Measurements from ENCODE around the gene POU2F3.

Gene POU2F3

DNA sequence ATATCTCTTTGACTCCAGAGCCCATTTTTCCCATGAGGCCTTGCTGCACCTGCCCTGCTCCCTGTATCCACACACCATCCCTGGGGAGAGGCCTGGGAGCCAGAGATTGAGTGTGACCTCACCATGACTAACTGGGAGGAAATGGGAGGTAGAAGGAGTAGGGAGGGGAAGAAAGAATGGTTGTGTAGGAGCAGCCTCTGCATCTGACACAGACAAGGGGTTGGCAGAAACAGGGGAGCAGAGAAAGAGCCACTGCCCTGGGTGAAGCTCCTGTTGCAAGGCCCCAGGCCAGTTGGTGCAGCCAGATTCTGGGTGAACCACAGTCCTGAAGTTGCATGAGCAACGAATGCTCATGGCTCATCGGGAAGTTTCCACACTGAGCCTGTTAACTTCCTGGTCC is 32.4 kb downstream of the POU2F3 start:
- TF ChIP-seq NFIC (IDR thresholded peaks at IDR 0.05) (no peak), TCF12 (IDR thresholded peaks at IDR 0.05; ENCODE audit: low read depth) (no peak), FOXM1 (IDR thresholded peaks at IDR 0.05; ENCODE audit: borderline replicate concordance, low read depth) (no peak), TAF1 (IDR thresholded peaks at IDR 0.05; ENCODE audit: low read depth) (no peak), ZBTB7A (IDR thresholded peaks at IDR 0.05; ENCODE audit: low read depth) (no peak), TEAD4 (IDR thresholded peaks at IDR 0.05) (no peak), EP300 (IDR thresholded peaks at IDR 0.05; ENCODE audit: borderline replicate concordance) (no peak), CREB1 (IDR thresholded peaks at IDR 0.05; ENCODE audit: low read depth) (no peak), CEBPB (IDR thresholded peaks at IDR 0.05) (no peak), RAD21 (IDR thresholded peaks at IDR 0.05; ENCODE audit: low read depth) (no peak), YY1 (IDR thresholded peaks at IDR 0.05; ENCODE audit: low read depth) (no peak), EGR1 (IDR thresholded peaks at IDR 0.05) (no peak)
- TF ChIP-seq, protein P1, sequence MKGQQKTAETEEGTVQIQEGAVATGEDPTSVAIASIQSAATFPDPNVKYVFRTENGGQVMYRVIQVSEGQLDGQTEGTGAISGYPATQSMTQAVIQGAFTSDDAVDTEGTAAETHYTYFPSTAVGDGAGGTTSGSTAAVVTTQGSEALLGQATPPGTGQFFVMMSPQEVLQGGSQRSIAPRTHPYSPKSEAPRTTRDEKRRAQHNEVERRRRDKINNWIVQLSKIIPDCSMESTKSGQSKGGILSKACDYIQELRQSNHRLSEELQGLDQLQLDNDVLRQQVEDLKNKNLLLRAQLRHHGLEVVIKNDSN (IDR thresholded peaks at IDR 0.05), result no peak
- TF ChIP-seq, protein P2, sequence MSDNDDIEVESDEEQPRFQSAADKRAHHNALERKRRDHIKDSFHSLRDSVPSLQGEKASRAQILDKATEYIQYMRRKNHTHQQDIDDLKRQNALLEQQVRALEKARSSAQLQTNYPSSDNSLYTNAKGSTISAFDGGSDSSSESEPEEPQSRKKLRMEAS (IDR thresholded peaks at IDR 0.05), result no peak
- TF ChIP-seq, protein P3, sequence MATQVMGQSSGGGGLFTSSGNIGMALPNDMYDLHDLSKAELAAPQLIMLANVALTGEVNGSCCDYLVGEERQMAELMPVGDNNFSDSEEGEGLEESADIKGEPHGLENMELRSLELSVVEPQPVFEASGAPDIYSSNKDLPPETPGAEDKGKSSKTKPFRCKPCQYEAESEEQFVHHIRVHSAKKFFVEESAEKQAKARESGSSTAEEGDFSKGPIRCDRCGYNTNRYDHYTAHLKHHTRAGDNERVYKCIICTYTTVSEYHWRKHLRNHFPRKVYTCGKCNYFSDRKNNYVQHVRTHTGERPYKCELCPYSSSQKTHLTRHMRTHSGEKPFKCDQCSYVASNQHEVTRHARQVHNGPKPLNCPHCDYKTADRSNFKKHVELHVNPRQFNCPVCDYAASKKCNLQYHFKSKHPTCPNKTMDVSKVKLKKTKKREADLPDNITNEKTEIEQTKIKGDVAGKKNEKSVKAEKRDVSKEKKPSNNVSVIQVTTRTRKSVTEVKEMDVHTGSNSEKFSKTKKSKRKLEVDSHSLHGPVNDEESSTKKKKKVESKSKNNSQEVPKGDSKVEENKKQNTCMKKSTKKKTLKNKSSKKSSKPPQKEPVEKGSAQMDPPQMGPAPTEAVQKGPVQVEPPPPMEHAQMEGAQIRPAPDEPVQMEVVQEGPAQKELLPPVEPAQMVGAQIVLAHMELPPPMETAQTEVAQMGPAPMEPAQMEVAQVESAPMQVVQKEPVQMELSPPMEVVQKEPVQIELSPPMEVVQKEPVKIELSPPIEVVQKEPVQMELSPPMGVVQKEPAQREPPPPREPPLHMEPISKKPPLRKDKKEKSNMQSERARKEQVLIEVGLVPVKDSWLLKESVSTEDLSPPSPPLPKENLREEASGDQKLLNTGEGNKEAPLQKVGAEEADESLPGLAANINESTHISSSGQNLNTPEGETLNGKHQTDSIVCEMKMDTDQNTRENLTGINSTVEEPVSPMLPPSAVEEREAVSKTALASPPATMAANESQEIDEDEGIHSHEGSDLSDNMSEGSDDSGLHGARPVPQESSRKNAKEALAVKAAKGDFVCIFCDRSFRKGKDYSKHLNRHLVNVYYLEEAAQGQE (IDR thresholded peaks at IDR 0.05; ENCODE audit: low read depth), result no peak

DNA sequence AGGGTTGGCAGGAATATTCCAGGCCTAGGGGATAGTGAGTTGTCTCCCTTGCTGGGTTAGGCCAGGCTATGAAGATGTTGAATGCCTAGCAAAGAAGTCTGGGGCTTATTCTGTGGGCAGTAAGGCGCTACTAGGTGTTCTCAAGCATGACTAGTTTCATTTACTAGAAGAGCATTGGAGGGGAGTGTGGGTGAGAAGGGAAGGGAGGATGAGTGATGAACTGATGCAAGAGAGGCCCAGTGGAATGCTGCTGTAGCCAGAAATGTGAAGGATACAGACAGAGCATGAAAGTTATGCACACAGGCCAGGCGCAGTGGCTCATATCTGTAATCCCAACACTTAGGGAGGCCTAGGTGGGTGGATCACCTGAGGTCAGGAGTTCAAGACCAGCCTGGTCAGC is 33.5 kb downstream of the POU2F3 start:
- TF ChIP-seq, protein P1 (IDR thresholded peaks at IDR 0.05), result no peak
- no peak for TF ChIP-seq TEAD4 (IDR thresholded peaks at IDR 0.05)
- no peak for TF ChIP-seq EGR1 (IDR thresholded peaks at IDR 0.05)

DNA sequence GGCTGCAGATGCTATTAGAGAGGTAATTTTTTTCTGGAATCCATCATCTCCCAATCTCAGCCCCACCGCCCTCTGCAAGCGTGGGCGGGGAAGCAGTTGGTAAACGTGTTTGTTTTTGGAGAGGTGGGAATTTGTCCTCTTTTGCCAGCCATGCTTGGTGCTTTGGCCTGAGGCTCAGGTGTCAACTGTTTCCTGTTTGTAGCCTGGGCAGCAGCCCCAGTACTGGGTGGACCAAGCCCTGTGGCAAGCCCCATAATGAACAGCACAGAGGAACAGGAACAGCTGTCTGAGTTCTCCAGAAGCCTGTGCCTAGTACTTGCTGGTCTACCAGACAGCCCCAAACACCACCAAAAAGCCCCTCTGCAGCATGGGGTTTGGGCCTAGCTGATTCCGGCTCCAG is 39.6 kb downstream of the POU2F3 start:
- TF ChIP-seq TCF12 (IDR thresholded peaks at IDR 0.05; ENCODE audit: low read depth) (no peak), CREB1 (IDR thresholded peaks at IDR 0.05; ENCODE audit: low read depth) (no peak), YY1 (IDR thresholded peaks at IDR 0.05; ENCODE audit: low read depth) (no peak), TAF1 (IDR thresholded peaks at IDR 0.05; ENCODE audit: low read depth) (no peak), EP300 (IDR thresholded peaks at IDR 0.05; ENCODE audit: borderline replicate concordance) (no peak)
- TF ChIP-seq, protein P2 (IDR thresholded peaks at IDR 0.05), result no peak
- TF ChIP-seq, protein P1 (IDR thresholded peaks at IDR 0.05), result no peak

DNA sequence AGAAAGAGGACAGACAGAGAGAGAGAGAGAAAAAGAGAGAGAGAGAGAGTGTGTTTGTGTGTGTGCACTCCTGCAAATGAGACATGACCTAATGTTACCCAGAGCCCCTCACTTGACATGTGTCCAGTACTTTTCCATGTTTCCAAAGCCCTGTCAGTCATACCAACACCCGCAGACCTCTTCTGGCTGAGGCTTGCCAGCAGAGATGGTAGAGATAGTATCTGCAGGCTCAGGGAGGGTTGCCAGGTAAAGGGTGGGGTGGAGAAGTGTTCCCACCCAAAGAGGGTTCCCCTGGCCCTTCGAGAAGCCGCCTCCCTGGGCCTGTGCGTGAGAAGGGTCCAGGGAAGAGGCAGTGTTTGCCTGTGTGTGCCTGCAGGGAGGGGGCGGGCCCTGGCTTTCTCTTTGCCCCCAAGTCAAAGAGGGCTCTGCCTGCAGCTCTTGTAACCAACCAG is 40.7 kb downstream of the POU2F3 start:
- no peak for TF ChIP-seq CEBPB (IDR thresholded peaks at IDR 0.05)
- no peak for TF ChIP-seq ZBTB7A (IDR thresholded peaks at IDR 0.05; ENCODE audit: low read depth)

DNA sequence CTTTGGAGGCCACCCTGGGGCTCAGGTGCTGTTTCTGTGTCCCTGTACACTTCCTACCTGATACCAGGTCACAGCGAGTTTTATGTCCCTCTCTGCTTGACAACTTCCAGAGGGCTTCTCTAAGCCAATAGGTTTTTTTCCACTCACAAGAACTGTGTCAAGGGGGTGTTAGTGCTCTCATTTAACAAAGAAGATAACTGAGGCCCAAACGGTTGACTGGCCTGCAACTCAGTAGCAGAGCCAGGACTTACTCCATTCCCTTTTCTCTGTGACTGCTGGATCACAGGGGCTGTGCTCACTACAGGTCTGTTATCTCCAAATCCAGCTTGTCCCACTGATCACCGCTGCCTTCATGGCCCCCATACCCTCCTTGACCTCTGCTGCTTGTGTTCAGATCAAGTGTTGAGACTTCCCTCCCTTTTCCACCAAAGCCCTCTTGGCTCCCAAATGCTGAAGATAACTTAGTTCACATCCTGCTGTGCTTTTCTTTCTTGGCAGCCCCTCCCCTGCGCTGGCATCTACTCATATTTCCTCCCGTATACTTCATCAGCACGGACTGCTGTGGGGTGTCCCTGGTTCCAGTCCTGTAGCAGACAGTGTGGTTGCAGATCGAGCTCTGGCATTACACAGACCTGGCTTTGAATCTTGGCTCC is 41.3 kb downstream of the POU2F3 start:
- TF ChIP-seq, protein P2 (IDR thresholded peaks at IDR 0.05), result no peak
- TF ChIP-seq YY1 (IDR thresholded peaks at IDR 0.05; ENCODE audit: low read depth) (no peak), CREB1 (IDR thresholded peaks at IDR 0.05; ENCODE audit: low read depth) (no peak), EGR1 (IDR thresholded peaks at IDR 0.05) (no peak), ZBTB7A (IDR thresholded peaks at IDR 0.05; ENCODE audit: low read depth) (no peak), TCF12 (IDR thresholded peaks at IDR 0.05; ENCODE audit: low read depth) (no peak), CEBPB (IDR thresholded peaks at IDR 0.05) (no peak), EP300 (IDR thresholded peaks at IDR 0.05; ENCODE audit: borderline replicate concordance) (no peak), NFIC (IDR thresholded peaks at IDR 0.05) (no peak), TAF1 (IDR thresholded peaks at IDR 0.05; ENCODE audit: low read depth) (no peak), RAD21 (IDR thresholded peaks at IDR 0.05; ENCODE audit: low read depth) (no peak), FOXM1 (IDR thresholded peaks at IDR 0.05; ENCODE audit: borderline replicate concordance, low read depth) (no peak), TEAD4 (IDR thresholded peaks at IDR 0.05) (no peak)
- TF ChIP-seq, protein P1 (IDR thresholded peaks at IDR 0.05), result no peak
- TF ChIP-seq, protein P3 (IDR thresholded peaks at IDR 0.05; ENCODE audit: low read depth), result no peak
